Esophagus squamous epithelium (tissue), 4 donors: ENCODE data around the gene MYO16.

ENCODE experiments used
- CTCF ChIP-seq, 6 experiments: fragments of 450-650 bp in 4 of 6; fragments of 200-600 bp in 2 of 6; sonication (generic) in 2 of 6; IDR thresholded peaks; one replicate each; pipeline ENCODE4 v1.5.1; 2016 to 2019; ENCODE audit warnings: antibody characterized with exemption in 6 of 6, mild to moderate bottlenecking in 4 of 6, moderate library complexity in 4 of 6
- POLR2A ChIP-seq, 4 donors: fragments of 450-650 bp; IDR thresholded peaks; one replicate each; pipeline ENCODE4 v1.6.1; 2017; ENCODE audit warnings: antibody characterized with exemption in 4 of 4, mild to moderate bottlenecking in 4 of 4, moderate library complexity in 3 of 4

GRCh38 chr13:108638901-108639300, 9.5 kb downstream of the MYO16 start:
- TF ChIP-seq CTCF (IDR thresholded peaks at IDR 0.05) (no peak), POLR2A (IDR thresholded peaks at IDR 0.05) (no peak)
